ENCODE data around the gene CFAP161. TPM values are rescaled to one million over a fixed set of nuclear protein-coding genes. Genes with fewer than 3 reads are reported as not detected.

CFAP161 gene
- polyA plus RNA-seq, 1 of the 3 experiments (the other 2 are of a cell fraction) = 0.03 TPM

GRCh38 chr15:81097890-81098280 lies 36.2 kb upstream of the CFAP161 start:
- Histone ChIP-seq H4K20me1 (ENCODE audit: insufficient read depth) (no peaks in the 10 kb centered on the region), H3F3A (replicated peaks; ENCODE audit: insufficient read depth) (peaks cover 3% of the 10 kb centered on the region), H2AFZ (ENCODE audit: low read depth) (peak overlapping the region; percentile 43; the same call in 1 of the 2 replicates), H3K9me3 (no peaks in the 10 kb centered on the region), H3K79me2 (ENCODE audit: insufficient read depth) (no peaks in the 10 kb centered on the region), H3K27me3 (ENCODE audit: insufficient read depth) (no peaks in the 10 kb centered on the region), H3K4me2 (no peak overlapping the region), H3K9me2 (no peaks in the 10 kb centered on the region), H3K4me1 (ENCODE audit: control insufficient read depth in 1 of 2, insufficient read depth in 2 of 2, low read depth in 1 of 2, low read length in 1 of 2) (no peaks in the 10 kb centered on the region), H3K4me3 (ENCODE audit: low read depth in 2 of 2, low read length in 1 of 2) (no peak overlapping the region), H3K36me3 (replicated peaks in 1 of 2; ENCODE audit: control insufficient read depth in 1 of 2, insufficient read depth in 2 of 2, low read length in 1 of 2) (no peaks in the 10 kb centered on the region), H3K9ac (no peak overlapping the region), H3K27ac (ENCODE audit: low read depth in 2 of 2, low read length in 1 of 2) (no peak overlapping the region)
- DNase-seq = no peak
- TF ChIP-seq FOSL2 (IDR thresholded peaks at IDR 0.05; ENCODE audit: borderline replicate concordance, low read depth) (peak; percentile 19; the same call in 1 of the 2 replicates), EZH2phosphoT487 (IDR thresholded peaks at IDR 0.05; ENCODE audit: borderline replicate concordance, low read depth) (no peak), USF1 (IDR thresholded peaks at IDR 0.05; ENCODE audit: borderline replicate concordance, low read depth) (no peak), YY1 (IDR thresholded peaks at IDR 0.05; ENCODE audit: low read depth) (no peak), TCF12 (IDR thresholded peaks at IDR 0.05) (peak; percentile 15; the same call in 1 of the 2 replicates), JUND (IDR thresholded peaks at IDR 0.05) (no peak), MXI1 (IDR thresholded peaks at IDR 0.05; ENCODE audit: low read depth, low read length) (no peak), USF2 (IDR thresholded peaks at IDR 0.05; ENCODE audit: borderline replicate concordance, low read depth, low read length) (no peak), SMC3 (IDR thresholded peaks at IDR 0.05; ENCODE audit: low read depth, low read length) (no peak), TEAD4 (IDR thresholded peaks at IDR 0.05; ENCODE audit: borderline replicate concordance, insufficient read depth) (no peak), CTCF (IDR thresholded peaks at IDR 0.05) (no peak)
- TF ChIP-seq, protein P1, sequence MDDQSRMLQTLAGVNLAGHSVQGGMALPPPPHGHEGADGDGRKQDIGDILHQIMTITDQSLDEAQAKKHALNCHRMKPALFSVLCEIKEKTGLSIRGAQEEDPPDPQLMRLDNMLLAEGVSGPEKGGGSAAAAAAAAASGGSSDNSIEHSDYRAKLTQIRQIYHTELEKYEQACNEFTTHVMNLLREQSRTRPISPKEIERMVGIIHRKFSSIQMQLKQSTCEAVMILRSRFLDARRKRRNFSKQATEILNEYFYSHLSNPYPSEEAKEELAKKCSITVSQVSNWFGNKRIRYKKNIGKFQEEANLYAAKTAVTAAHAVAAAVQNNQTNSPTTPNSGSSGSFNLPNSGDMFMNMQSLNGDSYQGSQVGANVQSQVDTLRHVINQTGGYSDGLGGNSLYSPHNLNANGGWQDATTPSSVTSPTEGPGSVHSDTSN (IDR thresholded peaks at IDR 0.05) = peak; percentile 41; the same call in 1 of the 2 replicates
- WGBS (ENCODE audit: low lambda C conversion rate) = 52% methylated on average over 5 of the region's 5 CpGs
- ChIA-PET POLR2A (interaction anchor here (1.0 kb wide), 1 partner anchor 13 kb away, joined by 3 read pairs; no protein-coding TSS in a partner anchor), CTCF (interaction anchor here (1.2 to 20.1 kb wide), 2 partner anchors 57 to 169 kb away, joined by 3 to 451 read pairs; no protein-coding TSS in a partner anchor)

DNA sequence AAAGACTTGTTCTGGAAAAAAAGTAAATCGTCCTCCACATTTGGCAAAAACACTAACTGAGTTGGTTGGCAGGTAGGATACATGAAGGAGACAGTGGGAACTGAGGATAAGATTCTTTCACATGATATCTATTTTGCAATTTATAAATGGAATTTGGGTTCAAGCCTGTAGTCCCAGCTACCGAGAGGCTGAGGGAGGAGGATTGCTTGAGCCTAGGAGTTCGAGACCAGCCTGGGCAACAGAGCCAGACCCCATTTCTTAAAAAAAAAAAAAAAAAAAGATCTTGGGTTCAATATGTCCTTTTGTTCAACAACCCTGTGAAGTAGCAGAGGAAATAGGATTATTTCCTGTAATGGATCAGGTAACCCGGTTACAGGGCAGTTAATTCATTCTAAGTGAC lies 35.7 kb upstream of the CFAP161 start:
- Histone ChIP-seq H2AFZ (ENCODE audit: low read depth) (no peak overlapping the region), H3K9ac (no peak overlapping the region), H3K4me3 (ENCODE audit: low read depth in 2 of 2, low read length in 1 of 2) (no peak overlapping the region), H3K36me3 (replicated peaks in 1 of 2; ENCODE audit: control insufficient read depth in 1 of 2, insufficient read depth in 2 of 2, low read length in 1 of 2) (no peaks in the 10 kb centered on the region), H3F3A (replicated peaks; ENCODE audit: insufficient read depth) (no peaks in the 10 kb centered on the region), H3K4me1 (ENCODE audit: control insufficient read depth in 1 of 2, insufficient read depth in 2 of 2, low read depth in 1 of 2, low read length in 1 of 2) (no peaks in the 10 kb centered on the region), H3K9me3 (no peaks in the 10 kb centered on the region), H3K9me2 (no peaks in the 10 kb centered on the region), H4K20me1 (ENCODE audit: insufficient read depth) (no peaks in the 10 kb centered on the region), H3K27ac (ENCODE audit: low read depth in 2 of 2, low read length in 1 of 2) (no peak overlapping the region), H3K79me2 (ENCODE audit: insufficient read depth) (no peaks in the 10 kb centered on the region), H3K4me2 (no peak overlapping the region), H3K27me3 (ENCODE audit: insufficient read depth) (no peaks in the 10 kb centered on the region)
- WGBS (ENCODE audit: low lambda C conversion rate) = 62% methylated on average over 4 of the region's 4 CpGs
- CTCF ChIA-PET = interaction anchor here (1.2 to 20.1 kb wide), 2 partner anchors 57 to 169 kb away, joined by 3 to 451 read pairs; no protein-coding TSS in a partner anchor
- TF ChIP-seq POLR2AphosphoS5 (IDR thresholded peaks at IDR 0.05; ENCODE audit: low read depth, low read length) = no peak
- TF ChIP-seq, protein P1 (IDR thresholded peaks at IDR 0.05) = no peak
- no peak for TF ChIP-seq RCOR1 (IDR thresholded peaks at IDR 0.05; ENCODE audit: low read length)
- TF ChIP-seq, protein P2, sequence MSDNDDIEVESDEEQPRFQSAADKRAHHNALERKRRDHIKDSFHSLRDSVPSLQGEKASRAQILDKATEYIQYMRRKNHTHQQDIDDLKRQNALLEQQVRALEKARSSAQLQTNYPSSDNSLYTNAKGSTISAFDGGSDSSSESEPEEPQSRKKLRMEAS (IDR thresholded peaks at IDR 0.05; ENCODE audit: low read depth) = no peak
- TF ChIP-seq FOXM1 (IDR thresholded peaks at IDR 0.05; ENCODE audit: low read depth) = no peak
- TF ChIP-seq TEAD4 (IDR thresholded peaks at IDR 0.05; ENCODE audit: borderline replicate concordance, insufficient read depth) = no peak
- TF ChIP-seq JUND (IDR thresholded peaks at IDR 0.05) = no peak
- no peak for TF ChIP-seq YY1 (IDR thresholded peaks at IDR 0.05; ENCODE audit: low read depth)
- TF ChIP-seq USF2 (IDR thresholded peaks at IDR 0.05; ENCODE audit: borderline replicate concordance, low read depth, low read length) = no peak
- no peak for TF ChIP-seq CHD2 (IDR thresholded peaks at IDR 0.05; ENCODE audit: low read length, partially characterized antibody)
- DNase-seq = no peak
- POLR2A ChIA-PET = interaction anchor here (1.0 kb wide), 1 partner anchor 13 kb away, joined by 3 read pairs; no protein-coding TSS in a partner anchor

Measured in SK-N-SH (cell line).